Tongue (tissue), 2 donors: Measurements from ENCODE around the gene EVC. TPM values are rescaled to one million over a fixed set of nuclear protein-coding genes. Genes with fewer than 3 reads are reported as not detected.
"Not testable (repeated sequence)": the region's sequence is repeated elsewhere in the genome, so short reads cannot be mapped to it uniquely, and the experiment has no call there.

ENCODE experiments used
- DNase-seq: peaks from one replicate; pipeline ENCODE4 v3.0.0-alpha.2; 2015
- total RNA-seq: library from RNA; depleted of rRNA; stranded (reverse); fragments of >200 nt; gene quantifications from one replicate; pipeline ENCODE4 v1.2.3, GENCODE V29; 2014

EVC gene
- total RNA-seq, 1 donor from 2014 or later: 37.2 TPM

- DNase-seq: peak; percentile 86
Measured at GRCh38 chr4:5708449-5709206, 2.4 kb upstream of the EVC start, which contains the start of gene EVC2. TSS of gene EVC2 (minus strand) at chr4:5708559. CDS start at chr4:5708513, 46 bp downstream.

- DNase-seq: peak; percentile 72
Measured at GRCh38 chr4:5709207-5709575, 1.8 kb upstream of the EVC start.

- no peak for DNase-seq
Measured at GRCh38 chr4:5710065-5710960, 688 bp upstream of the EVC start.

GRCh38 chr4:5711479-5712184 lies 631 bp downstream of the EVC start:
- peak; percentile 52 for DNase-seq

GRCh38 chr4:5712517-5712916 lies 1.5 kb downstream of the EVC start:
- DNase-seq: no peak

- no peak for DNase-seq
Measured at GRCh38 chr4:5712931-5713330, 1.9 kb downstream of the EVC start.

GRCh38 chr4:5713861-5714260 lies 2.9 kb downstream of the EVC start:
- no peak for DNase-seq

- DNase-seq: no peak
Measured at GRCh38 chr4:5715357-5715756, 4.4 kb downstream of the EVC start.

- no peak for DNase-seq
Measured at GRCh38 chr4:5716391-5716790, 5.4 kb downstream of the EVC start.

GRCh38 chr4:5717449-5718158 lies 6.6 kb downstream of the EVC start:
- DNase-seq: no peak

GRCh38 chr4:5718411-5718810 lies 7.4 kb downstream of the EVC start:
- no peak for DNase-seq

- DNase-seq: no peak
Measured at GRCh38 chr4:5719350-5720055, 8.5 kb downstream of the EVC start.

- no peak for DNase-seq
Measured at GRCh38 chr4:5720157-5720850, 9.3 kb downstream of the EVC start.

GRCh38 chr4:5720980-5721379 lies 10.0 kb downstream of the EVC start:
- no peak for DNase-seq

GRCh38 chr4:5721923-5722322 lies 10.9 kb downstream of the EVC start:
- no peak for DNase-seq

- no peak for DNase-seq
Measured at GRCh38 chr4:5722328-5722727, 11.3 kb downstream of the EVC start.

GRCh38 chr4:5724377-5724776 lies 13.4 kb downstream of the EVC start:
- DNase-seq: no peak

- not testable (repeated sequence) for DNase-seq
Measured at GRCh38 chr4:5728412-5728811, 17.4 kb downstream of the EVC start.

- no peak for DNase-seq
Measured at GRCh38 chr4:5730436-5730835, 19.4 kb downstream of the EVC start.
